ENCODE results near the gene ABCB10.

The ABCB10 gene

GRCh38 chr1:229466887-229467286 lies 91.6 kb downstream of the ABCB10 start:
- no peak for DNase-seq
